Measurements from ENCODE around the gene SRRT. TPM values are rescaled to one million over a fixed set of nuclear protein-coding genes. Genes with fewer than 3 reads are reported as not detected.
"Not testable (repeated sequence)": the region's sequence is repeated elsewhere in the genome, so short reads cannot be mapped to it uniquely, and the experiment has no call there.

Gene SRRT
- total and polyA plus RNA-seq, 2 donors from 2014 or later = 58.2 to 127 TPM

GRCh38 chr7:100908512-100908911 lies 33.6 kb downstream of the SRRT start:
- TF ChIP-seq CTCF (IDR thresholded peaks at IDR 0.05; ENCODE audit: borderline replicate concordance, extremely low read depth, insufficient read depth) = no peak
- H3K36me3 ChIP-seq (ENCODE audit: control insufficient read depth in 2 of 3, insufficient read depth in 3 of 3, low read length in 3 of 3) = no peaks in the 10 kb centered on the region
- no peaks in the 10 kb centered on the region for H3K9me3 ChIP-seq (ENCODE audit: control insufficient read depth in 2 of 3, insufficient read depth in 1 of 3, low read length in 3 of 3)
- H3K27ac ChIP-seq (ENCODE audit: low read depth in 2 of 2, low read length in 2 of 2) = no peak overlapping the region
- no peaks in the 10 kb centered on the region for H3K4me1 ChIP-seq (ENCODE audit: control insufficient read depth in 2 of 3, insufficient read depth in 2 of 3, low read depth in 1 of 3, low read length in 3 of 3)
- no peak for FAIRE-seq
- H3K9ac ChIP-seq (ENCODE audit: low read length in 3 of 3) = no peak overlapping the region
- H3K4me3 ChIP-seq (ENCODE audit: low read length in 3 of 3) = no peak overlapping the region
- intact Hi-C loops (cut with DNase I) = no loop called here
- no peaks in the 10 kb centered on the region for H3K27me3 ChIP-seq (ENCODE audit: control insufficient read depth, insufficient read depth, low read length)
- DNase-seq = no peak

GRCh38 chr7:100910443-100910842 lies 35.5 kb downstream of the SRRT start:
- H3K4me1 ChIP-seq (ENCODE audit: control insufficient read depth in 2 of 3, insufficient read depth in 2 of 3, low read depth in 1 of 3, low read length in 3 of 3); H3K4me3 ChIP-seq (ENCODE audit: low read length in 3 of 3); H3K27ac ChIP-seq (ENCODE audit: low read depth in 2 of 2, low read length in 2 of 2); H3K27me3 ChIP-seq (ENCODE audit: control insufficient read depth, insufficient read depth, low read length); H3K9ac ChIP-seq (ENCODE audit: low read length in 3 of 3); H3K36me3 ChIP-seq (ENCODE audit: control insufficient read depth in 2 of 3, insufficient read depth in 3 of 3, low read length in 3 of 3); FAIRE-seq; H3K9me3 ChIP-seq (ENCODE audit: control insufficient read depth in 2 of 3, insufficient read depth in 1 of 3, low read length in 3 of 3); intact Hi-C loops (cut with DNase I): not testable (repeated sequence)
- DNase-seq = peak in 1 of 5 donors; percentile 26

- Histone ChIP-seq H3K27me3 (ENCODE audit: control insufficient read depth, insufficient read depth, low read length) (no peaks in the 10 kb centered on the region), H3K9me3 (ENCODE audit: control insufficient read depth in 2 of 3, insufficient read depth in 1 of 3, low read length in 3 of 3) (no peaks in the 10 kb centered on the region), H3K4me1 (ENCODE audit: control insufficient read depth in 2 of 3, insufficient read depth in 2 of 3, low read depth in 1 of 3, low read length in 3 of 3) (no peaks in the 10 kb centered on the region), H3K4me3 (ENCODE audit: low read length in 3 of 3) (no peak overlapping the region), H3K36me3 (ENCODE audit: control insufficient read depth in 2 of 3, insufficient read depth in 3 of 3, low read length in 3 of 3) (no peaks in the 10 kb centered on the region), H3K9ac (ENCODE audit: low read length in 3 of 3) (no peak overlapping the region), H3K27ac (ENCODE audit: low read depth in 2 of 2, low read length in 2 of 2) (no peak overlapping the region)
- no peak for TF ChIP-seq CTCF (IDR thresholded peaks at IDR 0.05; ENCODE audit: borderline replicate concordance, extremely low read depth, insufficient read depth)
- FAIRE-seq (no peak), DNase-seq (peak in 1 of 5 donors; percentile 3)
- intact Hi-C loops (cut with DNase I) = no loop called here
Measured at GRCh38 chr7:100911484-100911883, 36.6 kb downstream of the SRRT start.

GRCh38 chr7:100914208-100914878 lies 39.4 kb downstream of the SRRT start:
- FAIRE-seq (no peak), DNase-seq (peak in 1 of 5 donors; percentile 8)
- Histone ChIP-seq H3K4me1 (ENCODE audit: control insufficient read depth in 2 of 3, insufficient read depth in 2 of 3, low read depth in 1 of 3, low read length in 3 of 3) (no peaks in the 10 kb centered on the region), H3K4me3 (ENCODE audit: low read length in 3 of 3) (no peak overlapping the region), H3K9ac (ENCODE audit: low read length in 3 of 3) (no peak overlapping the region), H3K9me3 (ENCODE audit: control insufficient read depth in 2 of 3, insufficient read depth in 1 of 3, low read length in 3 of 3) (no peaks in the 10 kb centered on the region), H3K27me3 (ENCODE audit: control insufficient read depth, insufficient read depth, low read length) (no peaks in the 10 kb centered on the region), H3K27ac (ENCODE audit: low read depth in 2 of 2, low read length in 2 of 2) (no peak overlapping the region), H3K36me3 (ENCODE audit: control insufficient read depth in 2 of 3, insufficient read depth in 3 of 3, low read length in 3 of 3) (no peaks in the 10 kb centered on the region)
- TF ChIP-seq CTCF (IDR thresholded peaks at IDR 0.05; ENCODE audit: borderline replicate concordance, extremely low read depth, insufficient read depth) = no peak
- intact Hi-C loops (cut with DNase I) = no loop called here
